22Rv1 (cell line): ENCODE data around the gene POLR1F.

Experiments
- CTCF ChIP-seq: fragments of 450-650 bp; IDR thresholded peaks from 2 replicates; pipeline ENCODE4 v1.5.1; 2017; ENCODE audit warnings: mild to moderate bottlenecking
- ZFX ChIP-seq: fragments of 450-650 bp; IDR thresholded peaks from 2 replicates; pipeline ENCODE4 v1.6.1; 2017; ENCODE audit warnings: antibody characterized with exemption, borderline replicate concordance

DNA sequence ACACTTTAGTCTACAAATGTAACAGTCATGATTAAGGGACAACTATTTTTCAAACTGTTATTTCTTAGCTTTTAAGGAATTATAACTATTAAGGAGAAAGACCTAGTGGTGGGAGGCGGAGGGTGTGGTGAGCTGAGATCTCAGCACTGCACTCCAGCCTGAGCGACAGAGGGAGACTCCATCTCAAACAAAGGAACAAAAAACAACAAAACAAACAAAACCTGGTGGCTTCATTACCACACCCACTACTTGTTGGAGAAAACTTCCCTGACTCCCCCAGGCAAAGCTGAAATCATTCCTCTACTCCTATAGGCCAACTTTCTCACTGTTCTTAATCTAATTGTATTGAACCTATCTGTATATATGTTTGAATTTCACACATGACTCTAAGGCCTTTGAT, 3.2 kb downstream of the POLR1F start:
- TF ChIP-seq CTCF: no peak
- TF ChIP-seq ZFX: no peak
